Measurements from ENCODE around the gene RAB37.

Gene RAB37

DNA sequence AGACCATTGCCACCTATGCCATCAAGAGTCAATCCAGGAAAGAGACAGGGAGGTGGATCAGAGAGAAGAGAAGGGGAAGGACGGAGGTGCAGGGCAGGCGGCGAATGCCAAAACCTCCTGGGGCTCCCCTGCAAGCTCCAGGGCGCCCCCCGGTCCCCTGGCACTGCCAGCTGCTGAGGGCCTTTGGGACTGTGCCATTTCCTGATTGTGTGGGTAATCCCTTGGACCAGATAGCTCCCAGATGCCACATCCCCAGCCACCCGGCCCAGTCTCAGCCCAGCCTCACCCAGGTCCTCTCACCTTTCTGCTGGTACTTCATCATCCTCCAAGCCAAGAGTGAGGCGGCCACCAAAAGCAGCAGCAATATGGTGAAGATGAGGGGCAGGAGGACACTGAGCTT lies 39.0 kb upstream of the RAB37 start:
- TF ChIP-seq, protein P1, sequence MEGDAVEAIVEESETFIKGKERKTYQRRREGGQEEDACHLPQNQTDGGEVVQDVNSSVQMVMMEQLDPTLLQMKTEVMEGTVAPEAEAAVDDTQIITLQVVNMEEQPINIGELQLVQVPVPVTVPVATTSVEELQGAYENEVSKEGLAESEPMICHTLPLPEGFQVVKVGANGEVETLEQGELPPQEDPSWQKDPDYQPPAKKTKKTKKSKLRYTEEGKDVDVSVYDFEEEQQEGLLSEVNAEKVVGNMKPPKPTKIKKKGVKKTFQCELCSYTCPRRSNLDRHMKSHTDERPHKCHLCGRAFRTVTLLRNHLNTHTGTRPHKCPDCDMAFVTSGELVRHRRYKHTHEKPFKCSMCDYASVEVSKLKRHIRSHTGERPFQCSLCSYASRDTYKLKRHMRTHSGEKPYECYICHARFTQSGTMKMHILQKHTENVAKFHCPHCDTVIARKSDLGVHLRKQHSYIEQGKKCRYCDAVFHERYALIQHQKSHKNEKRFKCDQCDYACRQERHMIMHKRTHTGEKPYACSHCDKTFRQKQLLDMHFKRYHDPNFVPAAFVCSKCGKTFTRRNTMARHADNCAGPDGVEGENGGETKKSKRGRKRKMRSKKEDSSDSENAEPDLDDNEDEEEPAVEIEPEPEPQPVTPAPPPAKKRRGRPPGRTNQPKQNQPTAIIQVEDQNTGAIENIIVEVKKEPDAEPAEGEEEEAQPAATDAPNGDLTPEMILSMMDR (IDR thresholded peaks at IDR 0.05; ENCODE audit: extremely low read depth, missing control alignments) = no peak
- peak; percentile 5 for DNase-seq (ENCODE audit: low spot score)

- TF ChIP-seq, protein P1 (IDR thresholded peaks at IDR 0.05; ENCODE audit: extremely low read depth, missing control alignments) = no peak
- DNase-seq (ENCODE audit: low spot score) = no peak
Measured at GRCh38 chr17:74699236-74699635, 37.8 kb upstream of the RAB37 start.

GRCh38 chr17:74702116-74702871 lies 34.8 kb upstream of the RAB37 start:
- DNase-seq (ENCODE audit: low spot score) = no peak
- TF ChIP-seq, protein P1 (IDR thresholded peaks at IDR 0.05; ENCODE audit: extremely low read depth, missing control alignments) = no peak

GRCh38 chr17:74703311-74703710 lies 33.7 kb upstream of the RAB37 start:
- no peak for DNase-seq (ENCODE audit: low spot score)
- TF ChIP-seq, protein P1 (IDR thresholded peaks at IDR 0.05; ENCODE audit: extremely low read depth, missing control alignments) = no peak

GRCh38 chr17:74704544-74704943 lies 32.5 kb upstream of the RAB37 start:
- TF ChIP-seq, protein P1 (IDR thresholded peaks at IDR 0.05; ENCODE audit: extremely low read depth, missing control alignments) = no peak
- DNase-seq (ENCODE audit: low spot score) = no peak

GRCh38 chr17:74711058-74711824 lies 25.8 kb upstream of the RAB37 start:
- DNase-seq (ENCODE audit: low spot score) = no peak
- TF ChIP-seq, protein P1 (IDR thresholded peaks at IDR 0.05; ENCODE audit: extremely low read depth, missing control alignments) = no peak

DNA sequence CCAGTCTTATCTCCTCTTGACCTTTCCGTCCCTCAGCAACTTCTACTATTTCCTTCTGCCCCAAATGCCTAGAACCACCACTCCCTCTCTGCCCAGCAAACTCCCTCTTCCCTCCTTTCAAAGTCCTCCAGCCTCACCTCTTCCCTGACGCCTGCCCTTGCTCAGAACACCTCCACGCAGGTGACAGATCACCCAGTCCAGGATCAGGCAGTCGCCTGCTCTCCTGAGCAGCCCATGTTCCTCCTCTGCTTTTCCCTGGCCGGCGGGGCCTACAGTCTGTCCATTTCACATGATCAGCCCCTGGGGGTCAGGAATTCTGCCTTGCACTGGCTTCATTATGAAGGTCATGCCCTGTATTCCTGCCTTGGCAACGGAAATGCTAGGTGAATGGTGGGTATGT lies 24.8 kb upstream of the RAB37 start:
- DNase-seq (ENCODE audit: low spot score) = no peak

More for the DNA sequence above, 24.8 kb upstream of the RAB37 start:
- TF ChIP-seq, protein P1 (IDR thresholded peaks at IDR 0.05; ENCODE audit: extremely low read depth, missing control alignments) = no peak
